Endothelial cell (in vitro differentiated cells): ENCODE data around the gene SMIM44. TPM values are rescaled to one million over a fixed set of nuclear protein-coding genes. Genes with fewer than 3 reads are reported as not detected.
A peak's percentile ranks its signal among the peaks of the same experiment; 100 is the strongest.

Experiments
- DNase-seq: peaks from one replicate; pipeline ENCODE4 v3.0.0; 2021; ENCODE audit warnings: low spot score
- H3K27ac Mint-ChIP-seq: one replicate; pipeline ENCODE4 v1.8.0; 2021; ENCODE audit warnings: mixed read lengths, inconsistent platforms; ENCODE audit not compliant: unreplicated experiment
- H3K27me3 Mint-ChIP-seq: one replicate; pipeline ENCODE4 v1.8.0; 2021; ENCODE audit warnings: mild to moderate bottlenecking, moderate library complexity, mixed read lengths, inconsistent platforms; ENCODE audit not compliant: unreplicated experiment
- H3K36me3 Mint-ChIP-seq: one replicate; pipeline ENCODE4 v1.8.0; 2021; ENCODE audit warnings: mild to moderate bottlenecking, low read depth, mixed read lengths, inconsistent platforms; ENCODE audit not compliant: unreplicated experiment
- H3K4me1 Mint-ChIP-seq: one replicate; pipeline ENCODE4 v1.8.0; 2021; ENCODE audit warnings: mild to moderate bottlenecking, mixed read lengths, inconsistent platforms; ENCODE audit not compliant: unreplicated experiment
- H3K4me3 Mint-ChIP-seq: one replicate; pipeline ENCODE4 v1.8.0; 2021; ENCODE audit warnings: mild to moderate bottlenecking, mixed read lengths, inconsistent platforms; ENCODE audit not compliant: unreplicated experiment
- H3K9me3 Mint-ChIP-seq: one replicate; pipeline ENCODE4 v1.8.0; 2021; ENCODE audit warnings: mixed read lengths, inconsistent platforms; ENCODE audit not compliant: unreplicated experiment
- total RNA-seq: library from RNA; stranded (reverse); fragmentation: NEBNext Ultra II Directional; extraction: Animal tissue kit (Norgen Biotek cat#: 25700); gene quantifications from one replicate; pipeline ENCODE4 v1.2.1, GENCODE V29; 2021; ENCODE audit not compliant: unreplicated experiment
- TF ChIP-seq, protein P1 (sequence below): fragments of 200-600 bp; sonication (generic); IDR thresholded peaks from one replicate; pipeline ENCODE4 v1.5.0; 2021; ENCODE audit warnings: antibody characterized with exemption; ENCODE audit not compliant: unreplicated experiment

SMIM44 gene
- total RNA-seq, 1 donor from 2014 or later: not detected

DNA sequence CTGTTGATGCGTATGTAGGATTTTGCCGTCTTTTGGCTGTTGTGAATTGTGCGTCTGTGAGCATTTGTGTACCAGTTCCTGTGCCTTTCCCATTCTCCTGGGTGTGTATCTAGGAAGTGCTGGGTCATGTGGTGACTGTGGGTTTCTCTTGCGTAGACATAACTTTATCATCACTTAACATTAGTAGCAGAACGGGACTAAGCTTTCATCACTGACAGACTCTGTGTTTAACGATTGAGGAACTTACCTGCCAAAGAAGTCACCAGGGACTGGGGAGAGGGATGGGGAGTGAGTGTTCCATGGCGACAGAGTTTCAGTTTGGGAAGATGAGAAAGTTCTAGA is 37.8 kb upstream of the SMIM44 start:
- peak overlapping the region; percentile 5 for H3K27ac Mint-ChIP-seq
- TF ChIP-seq, protein P1, sequence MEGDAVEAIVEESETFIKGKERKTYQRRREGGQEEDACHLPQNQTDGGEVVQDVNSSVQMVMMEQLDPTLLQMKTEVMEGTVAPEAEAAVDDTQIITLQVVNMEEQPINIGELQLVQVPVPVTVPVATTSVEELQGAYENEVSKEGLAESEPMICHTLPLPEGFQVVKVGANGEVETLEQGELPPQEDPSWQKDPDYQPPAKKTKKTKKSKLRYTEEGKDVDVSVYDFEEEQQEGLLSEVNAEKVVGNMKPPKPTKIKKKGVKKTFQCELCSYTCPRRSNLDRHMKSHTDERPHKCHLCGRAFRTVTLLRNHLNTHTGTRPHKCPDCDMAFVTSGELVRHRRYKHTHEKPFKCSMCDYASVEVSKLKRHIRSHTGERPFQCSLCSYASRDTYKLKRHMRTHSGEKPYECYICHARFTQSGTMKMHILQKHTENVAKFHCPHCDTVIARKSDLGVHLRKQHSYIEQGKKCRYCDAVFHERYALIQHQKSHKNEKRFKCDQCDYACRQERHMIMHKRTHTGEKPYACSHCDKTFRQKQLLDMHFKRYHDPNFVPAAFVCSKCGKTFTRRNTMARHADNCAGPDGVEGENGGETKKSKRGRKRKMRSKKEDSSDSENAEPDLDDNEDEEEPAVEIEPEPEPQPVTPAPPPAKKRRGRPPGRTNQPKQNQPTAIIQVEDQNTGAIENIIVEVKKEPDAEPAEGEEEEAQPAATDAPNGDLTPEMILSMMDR: no peak
- H3K36me3 Mint-ChIP-seq: peaks cover 3% of the 10 kb centered on the region
- H3K4me3 Mint-ChIP-seq: peak overlapping the region; percentile 28
- no peak for DNase-seq
- peaks cover 4% of the 10 kb centered on the region for H3K27me3 Mint-ChIP-seq
- H3K9me3 Mint-ChIP-seq: no peaks in the 10 kb centered on the region
- H3K4me1 Mint-ChIP-seq: no peaks in the 10 kb centered on the region

DNA sequence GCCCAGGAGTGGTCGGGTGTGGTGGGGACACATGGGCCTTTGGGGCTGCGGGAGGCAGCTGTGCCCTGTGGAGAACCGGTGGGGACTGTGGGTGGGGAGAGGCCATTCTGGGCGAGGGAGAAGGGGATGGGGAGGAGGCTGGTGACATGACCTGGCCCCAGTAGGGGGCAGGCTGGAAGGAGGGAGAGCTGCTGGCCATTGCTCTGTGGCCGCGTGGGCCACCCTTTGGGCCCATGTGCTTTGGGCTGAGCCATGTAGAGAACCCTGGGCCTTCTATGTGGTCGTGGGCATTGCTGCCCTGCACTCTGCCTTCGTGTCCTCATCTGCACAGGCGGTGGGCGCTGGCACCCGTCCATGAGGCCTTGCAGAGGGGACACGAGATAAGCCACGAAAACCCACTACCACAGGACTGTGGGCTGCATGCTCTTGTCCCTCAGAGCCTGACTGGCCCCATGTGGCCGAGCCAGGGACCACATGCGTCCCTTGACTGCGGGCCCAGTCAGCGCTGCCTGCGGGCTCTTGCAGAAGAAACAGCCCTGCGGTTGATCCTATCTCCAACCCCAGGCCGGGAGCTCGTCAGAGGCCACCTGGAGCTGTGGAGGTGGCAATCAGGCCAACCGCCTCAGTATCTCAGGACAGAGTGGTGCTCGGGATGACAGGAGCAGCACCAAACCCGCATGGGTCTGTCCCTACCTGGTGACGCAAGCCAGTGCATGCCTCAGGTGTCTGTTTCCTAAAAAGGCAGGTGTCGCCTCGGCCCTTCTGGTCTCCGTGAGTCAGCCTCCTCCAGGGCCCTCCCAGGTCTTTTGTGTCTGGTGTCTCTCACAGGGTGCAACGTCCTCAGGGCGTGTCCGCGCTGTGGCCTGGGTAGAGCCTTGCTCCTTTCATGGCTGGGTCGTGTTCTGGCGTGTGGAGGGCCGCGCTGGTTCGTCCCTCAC is 37.2 kb upstream of the SMIM44 start:
- Mint-ChIP-seq H3K36me3 (peaks cover 3% of the 10 kb centered on the region), H3K9me3 (no peaks in the 10 kb centered on the region), H3K27me3 (peaks cover 4% of the 10 kb centered on the region), H3K27ac (peak overlapping the region; percentile 5), H3K4me3 (peak overlapping the region; percentile 28), H3K4me1 (no peaks in the 10 kb centered on the region)
- TF ChIP-seq, protein P1: peak; percentile 17
- DNase-seq: no peak

DNA sequence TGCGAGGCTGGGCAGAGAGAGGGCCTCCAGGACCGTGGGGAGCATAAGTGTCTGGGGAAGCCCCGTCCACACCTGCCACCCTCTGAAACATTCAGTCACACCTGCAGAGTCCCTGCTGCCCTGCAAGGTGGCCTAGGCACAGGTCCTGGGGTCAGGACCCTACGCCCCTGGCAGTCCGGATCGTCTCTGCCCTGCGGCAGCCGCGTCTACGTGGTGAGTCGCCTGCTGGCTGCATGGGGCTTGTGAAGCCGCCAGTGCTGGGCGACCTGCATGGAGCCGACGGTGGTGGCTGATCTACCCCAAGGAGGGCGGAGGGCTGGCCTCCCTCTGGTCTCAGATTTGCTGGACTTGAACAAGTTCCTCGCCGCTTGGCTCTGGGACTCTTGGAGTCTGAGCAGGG is 35.9 kb upstream of the SMIM44 start:
- H3K4me1 Mint-ChIP-seq: no peaks in the 10 kb centered on the region
- H3K9me3 Mint-ChIP-seq: no peaks in the 10 kb centered on the region
- no peak overlapping the region for H3K4me3 Mint-ChIP-seq
- TF ChIP-seq, protein P1: no peak
- H3K27me3 Mint-ChIP-seq: peaks cover 7% of the 10 kb centered on the region
- DNase-seq: no peak
- H3K27ac Mint-ChIP-seq: no peak overlapping the region
- peaks cover 5% of the 10 kb centered on the region for H3K36me3 Mint-ChIP-seq

DNA sequence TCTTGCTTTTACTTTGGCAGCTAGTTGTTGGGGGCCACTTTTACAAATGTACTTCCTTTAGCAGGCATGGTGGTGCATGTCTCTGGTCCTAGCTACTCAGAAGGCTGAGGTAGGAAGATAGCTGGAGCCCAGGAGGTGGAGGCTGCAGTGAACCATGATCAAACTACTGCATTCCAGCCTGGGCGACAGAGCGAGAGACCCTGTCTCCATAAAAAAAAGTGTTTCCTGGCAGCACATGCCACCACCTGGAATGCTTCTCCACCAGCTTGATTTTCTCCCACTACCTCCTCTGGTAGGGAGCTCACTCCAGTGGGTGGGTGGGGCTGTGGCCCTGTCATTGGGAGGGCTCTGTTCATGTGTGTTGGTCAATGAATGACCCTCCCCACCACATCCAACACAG is 35.4 kb upstream of the SMIM44 start:
- H3K4me1 Mint-ChIP-seq: no peaks in the 10 kb centered on the region
- TF ChIP-seq, protein P1: no peak
- DNase-seq: no peak
- H3K27me3 Mint-ChIP-seq: peaks cover 7% of the 10 kb centered on the region
- H3K36me3 Mint-ChIP-seq: peaks cover 5% of the 10 kb centered on the region
- H3K4me3 Mint-ChIP-seq: no peak overlapping the region
- H3K27ac Mint-ChIP-seq: no peak overlapping the region
- no peaks in the 10 kb centered on the region for H3K9me3 Mint-ChIP-seq

DNA sequence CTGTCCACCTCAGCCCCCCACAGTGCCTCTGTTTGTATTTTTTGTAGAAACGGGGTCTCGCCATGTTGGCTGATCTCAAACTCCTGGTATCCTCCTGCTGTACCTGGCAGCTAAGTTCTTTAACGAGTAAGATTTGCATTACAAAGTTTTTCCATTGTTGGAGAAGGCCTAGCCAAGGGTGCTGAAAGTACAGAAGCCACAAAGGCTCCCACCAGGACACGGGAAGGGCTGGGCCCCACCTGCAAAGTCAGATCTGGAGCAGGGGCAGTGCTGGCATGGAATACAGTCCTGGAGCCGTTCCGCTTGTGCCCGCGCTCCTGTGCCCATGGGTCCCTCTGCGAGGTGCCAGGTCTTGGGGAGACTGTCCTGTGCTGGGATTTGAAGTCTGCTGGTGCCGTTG is 35.0 kb upstream of the SMIM44 start:
- Mint-ChIP-seq H3K27me3 (peaks cover 7% of the 10 kb centered on the region), H3K4me3 (no peak overlapping the region), H3K36me3 (peaks cover 5% of the 10 kb centered on the region), H3K27ac (no peak overlapping the region), H3K9me3 (no peaks in the 10 kb centered on the region), H3K4me1 (no peaks in the 10 kb centered on the region)
- no peak for DNase-seq
- TF ChIP-seq, protein P1: no peak
